Activated CD4-positive, alpha-beta T cell treated with anti-CD3 and anti-CD28 coated beads, Interleukin-10, Interleukin-2, amounts not matched to agents 100 ng/mL and 50 ng/mL, durations not matched to agents 16 hours and 8 hours (primary cell): ENCODE data around the gene BPIFB6.
"Not testable (repeated sequence)": the region's sequence is repeated elsewhere in the genome, so short reads cannot be mapped to it uniquely, and the experiment has no call there.

ENCODE experiments used
- DNase-seq: peaks from one replicate; pipeline ENCODE4 v3.0.0-alpha.2; 2020

Gene BPIFB6

DNA sequence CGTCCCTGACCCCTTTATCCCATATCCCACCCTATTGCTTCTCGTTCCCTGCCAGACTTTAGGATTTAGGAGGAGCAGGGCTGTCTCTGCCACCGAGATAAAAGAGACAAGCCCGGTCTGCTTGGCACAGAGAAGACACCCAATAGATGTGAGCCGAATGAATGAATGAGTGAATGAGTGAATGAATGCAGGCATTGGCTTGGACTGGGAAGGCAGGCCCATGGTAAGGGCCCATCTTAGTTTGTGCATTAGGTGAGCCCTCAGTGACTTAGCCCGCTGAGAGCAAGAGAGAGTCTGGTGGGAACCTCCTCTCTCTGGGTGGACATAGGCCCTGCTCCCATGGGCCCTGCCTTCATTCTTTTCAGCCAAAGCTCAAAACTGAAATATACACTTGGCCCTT, 879 bp upstream of the BPIFB6 start:
- no peak for DNase-seq

DNA sequence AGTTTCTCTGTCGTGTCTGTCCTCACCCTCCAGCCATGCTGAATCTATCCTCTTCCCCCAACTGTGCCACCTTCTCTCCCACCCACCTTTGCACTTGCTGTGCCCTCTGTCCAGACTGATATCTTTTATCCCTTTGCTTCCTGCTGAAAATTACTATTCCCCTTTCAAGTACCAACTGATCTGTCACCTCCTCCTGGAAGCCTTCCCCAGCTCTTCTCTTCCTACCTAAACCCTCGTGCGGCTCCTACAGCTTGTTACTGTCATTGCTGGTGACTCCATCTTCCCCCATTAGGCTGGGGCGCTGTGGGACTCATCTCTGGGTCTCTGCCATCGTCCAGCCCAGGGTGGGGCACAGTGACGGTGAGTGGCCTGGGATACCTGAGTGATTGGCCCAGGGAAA, 1.1 kb downstream of the BPIFB6 start:
- DNase-seq, result no peak

DNA sequence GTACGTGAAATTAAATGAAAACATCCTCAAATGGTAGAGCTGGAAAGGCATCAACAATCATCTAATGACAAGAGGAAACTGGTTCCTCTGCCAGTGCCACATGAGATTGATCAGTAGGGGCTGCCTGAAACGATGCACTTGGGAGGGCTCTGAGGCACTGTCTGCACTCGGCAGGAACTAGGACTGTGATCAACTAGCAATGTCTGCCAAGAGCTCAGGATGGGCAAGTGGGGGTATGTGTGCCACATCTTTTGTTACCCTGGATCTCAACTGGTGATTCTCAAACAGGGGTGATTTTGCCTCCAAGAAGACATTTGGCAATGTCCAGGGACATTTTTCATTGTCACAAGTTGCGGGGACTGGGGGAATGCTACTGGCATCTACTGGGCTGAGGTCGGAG, 1.9 kb downstream of the BPIFB6 start:
- no peak for DNase-seq

DNA sequence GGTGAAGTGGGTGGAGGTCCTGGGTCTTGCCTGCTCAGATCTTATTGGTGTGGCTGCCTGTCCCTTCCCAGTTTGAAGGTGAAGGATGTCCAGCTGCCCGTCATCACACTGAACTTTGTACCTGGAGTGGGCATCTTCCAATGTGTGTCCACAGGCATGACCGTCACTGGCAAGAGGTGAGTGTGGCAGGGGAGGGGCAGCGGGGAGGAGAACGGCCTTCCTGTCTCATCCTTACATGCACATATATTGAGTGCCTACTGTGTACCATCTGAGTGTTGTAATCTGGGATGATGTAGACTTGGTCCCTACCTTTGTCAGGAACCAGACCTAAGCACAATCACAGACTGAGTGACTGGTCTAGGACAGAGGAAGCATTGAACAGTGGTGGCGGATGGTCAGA, 2.7 kb downstream of the BPIFB6 start:
- no peak for DNase-seq

DNA sequence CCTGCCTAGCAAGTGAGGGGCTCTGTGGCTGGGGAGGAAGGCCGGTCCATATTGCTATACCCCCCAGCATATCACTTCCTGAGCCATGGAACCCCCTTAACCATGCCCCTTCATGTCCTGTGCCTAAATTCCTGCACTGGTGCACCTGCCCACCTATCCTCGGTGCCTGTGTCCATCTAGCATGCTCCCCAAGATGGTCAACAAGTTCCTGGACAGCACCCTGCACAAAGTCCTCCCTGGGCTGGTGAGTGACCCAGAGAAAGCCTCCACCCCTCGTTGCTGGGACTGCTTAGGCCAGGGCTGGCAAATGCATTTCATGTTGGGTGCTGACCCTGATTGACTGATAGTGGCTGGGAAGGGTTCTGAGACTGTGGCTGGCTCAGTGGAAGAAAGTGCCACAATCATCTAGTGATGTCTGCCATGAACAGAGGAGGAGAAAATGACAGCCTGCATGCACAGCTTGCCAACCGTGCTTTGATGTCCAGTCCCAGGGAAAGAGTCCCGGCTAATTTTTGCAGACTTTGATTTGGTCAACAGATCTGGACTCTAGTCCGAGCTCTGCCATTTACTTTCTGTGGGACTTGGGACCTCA, 3.5 kb downstream of the BPIFB6 start:
- DNase-seq, result no peak

DNA sequence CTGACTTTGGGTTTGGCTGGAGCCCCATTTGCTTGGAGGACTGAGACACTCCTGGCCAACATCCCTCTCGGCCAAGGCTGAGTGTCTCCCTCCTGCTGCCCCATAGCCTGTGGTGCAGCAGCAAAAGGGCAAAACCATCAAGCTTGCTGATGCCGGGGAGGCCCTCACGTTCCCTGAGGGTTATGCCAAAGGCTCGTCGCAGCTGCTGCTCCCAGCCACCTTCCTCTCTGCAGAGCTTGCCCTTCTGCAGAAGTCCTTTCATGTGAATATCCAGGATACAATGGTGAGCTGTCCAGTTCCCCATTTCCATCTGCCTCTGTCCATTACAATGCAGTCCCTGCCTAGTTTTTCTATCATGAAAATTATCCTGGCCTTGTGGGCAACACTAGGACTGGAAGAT, 6.0 kb downstream of the BPIFB6 start:
- DNase-seq, result no peak

DNA sequence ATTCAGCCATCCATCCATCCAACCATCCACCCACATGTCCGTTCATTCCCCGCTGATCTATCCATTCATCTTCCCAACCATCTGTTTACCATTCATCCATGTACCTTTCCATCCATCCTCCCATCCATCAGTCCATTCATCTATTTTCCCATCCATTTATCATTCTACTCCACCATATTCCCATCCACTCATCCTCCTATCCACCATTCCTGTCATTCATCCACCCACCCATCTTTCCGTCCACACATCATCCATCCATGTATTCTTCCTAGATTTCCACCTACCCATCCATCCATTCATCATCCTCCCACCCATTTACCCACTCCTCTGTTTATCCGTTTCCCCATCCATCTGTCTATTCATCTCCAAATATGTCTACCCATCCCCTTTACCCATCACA, 6.8 kb downstream of the BPIFB6 start:
- no peak for DNase-seq

DNA sequence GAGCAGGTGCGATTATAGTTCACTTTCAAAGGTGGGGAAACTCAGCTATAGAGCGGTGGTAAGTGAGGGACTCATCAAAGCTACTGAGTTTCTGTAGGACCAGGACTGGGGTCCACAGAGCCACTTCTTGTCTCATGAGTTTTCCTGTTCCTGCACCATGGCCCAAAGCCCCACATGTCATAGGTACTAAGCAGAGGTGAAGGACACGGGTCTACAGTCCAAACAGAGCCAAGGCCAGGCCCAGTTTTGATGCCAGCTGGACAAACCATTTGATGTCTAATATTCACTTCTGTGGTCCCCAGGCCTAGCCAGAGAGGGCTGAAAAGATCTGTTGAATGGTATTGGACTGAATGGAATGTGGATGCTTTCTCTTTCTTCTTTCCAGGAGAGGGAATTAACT, 11.0 kb downstream of the BPIFB6 start:
- no peak for DNase-seq

DNA sequence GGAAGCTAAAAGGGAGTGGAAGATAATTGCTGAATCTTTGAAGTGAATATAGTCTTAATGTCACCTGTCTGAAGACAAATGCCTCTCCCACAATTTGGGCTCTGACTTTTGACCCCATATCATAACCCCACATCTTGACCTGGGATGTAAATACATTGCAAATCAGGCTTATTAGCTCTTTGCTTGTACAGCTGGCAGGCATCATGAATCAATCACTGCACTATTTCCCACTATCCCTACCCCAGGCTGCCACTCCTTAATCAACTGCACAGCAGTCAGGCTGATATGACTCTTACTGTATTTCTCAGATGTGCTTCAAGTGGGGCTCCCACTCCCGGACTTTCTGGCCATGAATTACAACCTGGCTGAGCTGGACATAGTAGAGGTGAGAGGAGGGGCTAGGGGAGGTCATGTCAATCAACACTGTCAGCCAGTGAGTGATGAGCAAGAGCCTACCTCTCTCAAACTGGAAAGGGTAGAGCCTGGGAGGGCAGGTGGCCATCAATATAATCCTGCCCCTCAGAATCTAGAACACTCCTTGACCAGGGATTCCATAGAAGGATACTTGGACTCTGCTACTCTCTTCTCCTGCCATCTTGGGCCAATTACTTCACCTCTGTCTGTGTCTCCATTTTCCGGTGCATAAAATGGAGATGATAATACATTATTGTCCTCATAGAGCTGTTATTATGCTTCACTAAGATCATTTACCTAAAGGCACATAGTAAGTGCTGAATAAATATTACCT, 11.7 kb downstream of the BPIFB6 start:
- DNase-seq, result no peak

DNA sequence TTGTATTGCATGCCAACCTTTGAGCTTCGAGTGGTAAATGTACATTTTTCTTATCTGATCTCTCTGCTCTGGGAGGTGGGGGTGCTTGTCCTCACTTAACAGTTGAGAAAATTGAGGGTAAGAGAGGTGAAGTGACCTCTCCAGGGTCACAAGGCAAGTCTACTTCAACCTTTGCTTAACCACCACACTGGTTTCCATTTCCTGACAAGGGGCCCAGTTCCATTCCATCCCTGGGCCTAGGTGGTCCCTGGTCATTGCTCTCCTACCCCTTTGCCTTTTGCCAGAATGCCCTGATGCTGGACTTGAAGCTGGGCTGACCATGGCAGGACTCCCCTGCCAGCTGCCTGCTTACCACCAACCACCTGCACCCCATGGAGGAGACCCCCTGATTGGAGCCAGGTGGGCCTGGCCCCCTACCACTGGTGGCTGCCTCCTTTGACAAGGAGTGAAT, 12.3 kb downstream of the BPIFB6 start:
- no peak for DNase-seq

DNA sequence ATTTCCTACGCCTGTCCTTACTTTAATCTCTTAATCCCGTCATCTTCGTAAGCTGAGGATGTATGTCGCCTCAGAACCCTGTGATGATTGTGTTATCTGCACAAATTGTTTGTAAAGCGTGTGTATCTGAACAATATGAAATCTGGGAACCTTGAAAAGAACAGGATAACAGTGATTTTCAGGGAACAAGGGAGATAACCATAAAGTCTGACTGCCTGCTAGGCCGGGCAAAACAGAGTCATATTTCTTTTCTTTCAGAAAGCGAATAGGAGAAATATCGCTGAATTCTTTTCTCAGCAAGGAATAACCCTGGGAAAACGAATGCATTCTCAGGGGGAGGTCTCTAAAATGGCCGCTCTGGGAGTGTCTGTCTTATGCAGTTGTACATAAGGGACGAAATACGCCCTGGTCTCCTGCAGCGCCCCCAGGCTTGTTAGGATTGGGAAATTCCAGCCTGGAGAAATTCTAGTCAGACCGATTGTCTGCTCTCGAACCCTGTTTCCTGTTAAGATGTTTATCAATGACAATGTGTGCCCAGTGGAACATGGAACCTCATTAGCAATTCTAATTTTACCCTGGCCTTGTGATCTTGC, 13.8 kb downstream of the BPIFB6 start:
- not testable (repeated sequence) for DNase-seq

DNA sequence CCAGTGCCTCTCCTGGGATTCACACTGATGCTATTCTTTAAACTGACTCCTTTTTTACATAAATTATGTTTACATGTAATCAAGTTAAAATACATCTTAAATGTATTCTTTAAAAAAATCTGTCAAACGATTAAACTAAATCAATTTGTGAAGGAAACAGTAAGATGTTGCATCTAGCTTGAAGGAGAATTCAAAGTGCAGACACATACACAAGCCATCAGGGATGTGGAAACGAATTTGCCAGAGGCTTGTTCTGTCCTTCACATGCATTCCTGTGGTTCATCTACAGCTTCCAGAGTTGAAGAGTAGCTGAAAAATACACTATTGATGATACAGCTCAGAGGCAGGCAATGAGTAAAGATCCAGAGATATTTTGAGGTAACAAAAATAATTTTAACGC, 15.0 kb downstream of the BPIFB6 start:
- no peak for DNase-seq

DNA sequence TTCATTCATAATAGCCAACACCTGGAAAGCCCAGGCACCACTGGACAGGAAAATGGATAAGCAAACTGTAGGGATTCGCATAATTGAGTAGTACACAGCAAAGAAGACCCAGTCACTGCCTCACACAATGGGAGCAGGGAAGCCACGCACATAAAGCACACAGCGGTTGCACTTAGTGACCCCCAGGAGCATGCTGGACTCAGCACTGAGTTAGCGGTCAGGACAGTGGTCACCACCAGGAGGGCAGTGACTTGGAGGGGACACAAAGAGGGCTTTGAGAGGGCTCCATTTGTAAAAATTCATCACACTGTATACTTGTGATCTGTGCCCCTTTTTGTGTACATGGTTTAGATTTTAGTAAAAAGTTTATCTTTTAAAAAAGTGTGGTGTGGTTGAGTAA, 19.9 kb downstream of the BPIFB6 start:
- no peak for DNase-seq

DNA sequence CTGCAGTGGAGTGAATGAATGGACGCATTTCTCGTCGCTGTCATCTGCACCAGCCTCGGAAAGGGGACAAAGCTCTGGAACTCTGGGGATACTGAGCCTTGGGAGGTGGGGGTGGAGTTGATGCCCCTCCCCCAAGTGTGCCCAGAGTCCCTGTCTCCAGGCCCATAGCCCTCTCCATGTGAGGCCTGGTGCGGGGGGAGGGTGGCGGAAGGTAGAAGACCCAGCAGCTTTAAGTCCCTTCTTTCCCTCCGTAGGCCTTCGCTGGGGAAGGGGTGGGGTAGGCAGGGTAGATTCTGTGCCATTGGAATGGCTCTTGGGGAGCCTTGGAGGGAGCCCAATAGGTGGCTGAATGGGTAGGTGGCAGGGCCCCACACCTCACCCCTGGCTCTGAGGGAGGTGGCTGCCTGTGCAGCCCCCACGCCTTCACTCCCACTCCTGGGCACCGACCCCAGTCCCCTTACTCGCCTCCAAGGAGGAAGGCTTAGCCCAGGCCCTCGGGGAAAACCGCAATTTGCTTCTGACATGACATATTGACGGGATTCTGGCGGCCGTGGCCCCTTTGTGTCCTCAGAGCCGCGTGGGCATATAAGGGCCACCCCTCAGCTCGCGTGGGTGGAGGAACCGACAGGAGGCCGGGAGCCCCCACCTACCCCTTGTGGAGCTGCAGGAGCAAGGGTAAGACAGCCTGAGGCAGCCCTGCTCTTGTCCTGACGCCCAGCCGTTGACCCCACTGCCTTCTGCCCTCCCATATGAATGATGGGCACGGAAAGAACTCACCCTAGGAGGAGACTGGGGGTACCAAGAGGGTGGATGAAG, 22.1 kb downstream of the BPIFB6 start, which contains the start of gene BPIFB3:
Gene BPIFB3, plus strand, starts transcription at position 613 of the 816 bp plus-strand sequence. CDS start 1,533 bp downstream, outside the sequence.
- no peak for DNase-seq

DNA sequence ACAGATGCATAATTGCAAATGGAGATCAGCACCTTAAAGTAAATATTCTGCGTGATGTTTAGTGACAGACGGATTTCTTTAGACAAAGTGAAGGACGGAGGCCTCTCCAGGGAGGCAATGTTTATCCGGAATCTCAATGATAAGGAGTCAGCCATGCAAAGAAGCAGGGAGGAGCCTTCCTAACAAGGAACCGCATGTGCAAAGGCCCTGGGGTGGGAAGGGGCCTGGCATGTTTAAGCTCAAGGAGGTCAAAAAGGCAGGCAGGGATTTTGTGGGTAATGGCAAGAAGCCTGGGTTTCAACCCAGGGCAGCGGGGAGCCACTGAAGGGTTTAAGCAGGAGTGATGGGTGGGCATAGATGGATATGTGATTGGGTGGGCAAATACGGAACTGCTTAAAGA, 22.9 kb downstream of the BPIFB6 start:
- no peak for DNase-seq

DNA sequence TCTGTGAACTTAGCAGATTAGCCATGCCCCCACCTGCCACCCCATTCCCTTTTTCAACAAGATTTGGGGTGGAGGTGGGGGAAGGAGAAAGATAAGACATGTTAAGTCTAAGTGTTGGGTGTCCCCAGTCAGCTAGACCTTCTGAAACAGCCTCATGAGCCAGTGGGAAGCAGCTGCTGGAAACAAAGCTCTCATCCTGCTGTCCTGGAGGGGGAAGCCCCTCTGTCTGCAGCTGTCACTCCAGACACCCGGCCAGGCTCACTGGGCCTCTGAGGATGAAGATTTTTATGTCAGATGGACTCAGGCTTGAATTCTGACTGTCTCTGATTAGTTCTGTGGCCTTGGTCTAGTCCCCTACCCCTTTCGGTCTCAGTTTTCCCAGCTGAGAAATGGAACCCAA, 23.3 kb downstream of the BPIFB6 start:
- no peak for DNase-seq

DNA sequence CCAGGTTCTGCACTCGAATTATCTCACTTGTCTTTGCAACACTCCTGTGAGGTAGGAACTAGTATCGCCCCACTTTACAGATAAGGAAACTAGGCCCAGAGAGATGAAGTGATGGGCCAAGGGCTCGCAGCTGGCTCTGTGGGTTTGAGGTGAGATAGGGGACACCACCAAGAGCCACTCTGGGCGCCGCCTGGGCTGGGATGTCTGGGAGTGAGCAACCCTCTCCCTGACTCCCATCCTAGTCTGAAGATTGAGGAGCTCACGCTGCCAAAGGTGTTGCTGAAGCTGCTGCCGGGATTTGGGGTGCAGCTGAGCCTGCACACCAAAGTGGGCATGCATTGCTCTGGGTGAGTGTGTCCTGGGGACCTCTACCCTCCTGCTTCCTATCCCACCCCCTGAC, 27.7 kb downstream of the BPIFB6 start:
- DNase-seq, result no peak

DNA sequence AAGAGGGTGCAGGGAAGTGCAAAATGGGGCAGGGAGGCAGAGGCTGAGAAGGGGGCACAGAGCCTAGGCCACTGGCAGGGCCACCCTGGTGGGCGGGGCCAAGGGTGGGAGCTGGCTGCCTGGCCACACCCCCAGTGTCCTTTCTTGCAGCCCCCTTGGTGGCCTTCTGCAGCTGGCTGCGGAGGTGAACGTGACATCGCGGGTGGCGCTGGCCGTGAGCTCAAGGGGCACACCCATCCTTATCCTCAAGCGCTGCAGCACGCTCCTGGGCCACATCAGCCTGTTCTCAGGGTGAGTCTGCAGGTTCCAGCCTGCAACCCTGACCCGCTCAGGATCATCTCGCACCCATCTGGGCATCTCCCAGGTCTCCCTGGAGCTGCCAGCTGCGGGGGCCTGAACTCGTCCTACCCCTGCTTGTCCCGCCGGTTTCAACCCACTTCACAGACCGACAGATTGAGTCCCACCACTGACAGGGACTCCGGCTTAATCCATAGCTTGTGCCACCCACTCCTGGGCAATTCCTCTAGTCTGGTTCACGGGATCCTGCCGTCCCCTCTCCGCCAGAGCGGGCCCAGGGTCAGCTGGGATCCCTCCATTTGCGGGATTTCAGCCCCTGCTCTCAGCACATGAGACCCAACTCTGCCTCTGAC, 28.4 kb downstream of the BPIFB6 start:
- DNase-seq, result no peak

DNA sequence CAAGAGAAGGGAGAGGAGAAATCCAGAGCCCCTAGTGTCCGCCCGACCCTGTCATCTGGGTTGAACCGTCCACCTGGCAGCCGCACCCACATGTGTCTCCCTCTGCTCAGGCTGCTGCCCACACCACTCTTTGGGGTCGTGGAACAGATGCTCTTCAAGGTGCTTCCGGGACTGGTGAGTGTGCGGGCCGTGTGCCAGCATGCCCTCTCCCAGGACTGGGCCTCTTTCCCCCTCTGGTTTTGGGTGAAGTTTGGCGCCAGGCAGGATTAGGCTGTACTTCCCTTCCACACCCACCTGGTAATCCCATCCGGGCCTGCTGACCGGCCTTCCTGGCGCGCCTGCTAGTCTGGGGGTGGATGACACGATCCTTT, 30.2 kb downstream of the BPIFB6 start:
- no peak for DNase-seq

DNA sequence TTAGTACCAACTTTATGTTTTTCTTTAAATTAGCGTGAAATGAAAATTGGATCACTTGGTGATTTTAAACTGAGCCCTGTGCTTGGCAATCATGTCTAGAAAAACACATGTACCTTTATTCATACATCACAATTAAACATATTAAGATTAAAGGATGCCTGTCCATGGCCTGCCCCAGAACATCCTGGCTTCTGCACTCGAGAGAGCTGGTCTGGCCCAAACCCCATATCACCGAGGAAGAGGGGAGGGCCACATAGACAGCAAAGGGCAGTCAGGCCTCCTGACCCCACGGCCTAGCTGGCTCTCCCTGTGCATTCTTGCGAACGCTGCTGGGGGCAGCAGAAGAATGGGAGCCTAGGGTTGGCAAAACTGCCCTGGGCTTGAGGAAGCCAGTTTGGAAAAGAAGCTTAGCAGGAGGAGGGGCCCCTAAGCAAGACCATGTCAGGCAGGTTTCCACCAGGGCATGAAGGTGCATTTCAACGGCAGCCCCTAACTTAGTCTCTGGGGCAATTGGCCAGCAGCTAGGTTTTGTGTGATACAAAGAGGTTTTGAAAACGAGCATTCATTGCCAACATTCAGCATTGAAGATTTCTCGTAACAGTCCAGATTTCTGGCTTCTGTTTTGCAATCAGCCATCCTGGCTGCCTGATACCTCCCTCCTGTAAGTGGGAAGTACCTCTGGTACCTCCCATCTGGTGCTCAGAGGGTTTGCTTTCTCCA, 30.8 kb downstream of the BPIFB6 start:
- no peak for DNase-seq

DNA sequence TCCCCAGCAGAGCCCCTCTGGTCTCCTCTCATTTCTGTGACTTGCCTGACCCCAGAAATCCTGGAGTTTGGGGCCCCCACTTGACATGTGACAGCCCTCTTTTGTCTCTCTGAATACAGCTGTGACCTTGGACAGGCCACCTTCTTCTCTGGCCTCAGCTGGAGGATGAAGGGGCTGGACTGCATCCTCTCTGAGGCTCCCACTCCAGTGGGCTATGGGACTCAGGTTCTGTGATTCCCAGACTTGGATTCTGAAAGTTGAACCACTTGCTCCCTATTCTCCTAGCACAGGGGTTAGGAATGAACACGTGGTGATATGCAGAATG, 31.3 kb downstream of the BPIFB6 start:
- no peak for DNase-seq

DNA sequence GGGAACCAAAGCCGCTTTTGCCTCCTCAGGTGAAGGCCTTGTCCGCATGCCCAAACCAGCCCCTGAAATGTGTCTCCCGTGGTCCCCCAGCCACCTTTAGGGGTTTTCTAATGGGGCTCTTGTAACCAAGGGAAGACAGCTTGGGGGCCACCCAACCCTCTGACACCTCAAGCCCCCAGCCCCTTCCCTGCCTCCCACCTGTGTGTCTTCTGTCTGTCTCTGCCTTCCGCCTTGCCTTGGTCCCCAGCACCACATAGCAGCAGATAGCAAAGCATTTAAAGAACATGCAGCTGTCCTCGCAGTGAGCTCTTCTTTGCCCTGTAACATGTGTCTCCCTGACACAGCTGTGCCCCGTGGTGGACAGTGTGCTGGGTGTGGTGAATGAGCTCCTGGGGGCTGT, 31.8 kb downstream of the BPIFB6 start:
- DNase-seq, result no peak
